ENCODE measurements around the gene ADD3.
"Not testable (repeated sequence)": the region's sequence is repeated elsewhere in the genome, so short reads cannot be mapped to it uniquely, and the experiment has no call there.

Gene ADD3

DNA sequence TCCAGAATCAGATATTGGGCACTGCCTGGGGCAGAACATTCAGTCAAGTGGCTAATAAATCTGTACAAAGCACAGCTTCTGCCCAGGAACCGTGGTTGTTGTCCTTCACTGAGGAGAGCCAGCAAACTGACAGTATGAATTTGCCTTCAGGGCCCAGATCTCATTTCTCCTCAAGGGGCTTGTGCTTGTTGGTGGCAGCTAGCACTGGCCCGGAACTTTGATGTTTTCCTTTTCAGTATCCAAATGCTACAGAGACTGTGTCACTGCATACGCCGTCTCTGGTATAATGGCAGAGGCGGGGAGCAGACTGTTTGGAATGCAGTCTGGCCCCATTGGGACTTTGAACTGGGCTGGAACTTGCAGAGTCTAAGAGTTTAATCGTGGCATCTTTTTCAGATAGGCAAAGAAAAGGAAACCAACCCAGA, 30.4 kb upstream of the ADD3 start:
- no peak for DNase-seq (ENCODE audit: low read depth)

DNA sequence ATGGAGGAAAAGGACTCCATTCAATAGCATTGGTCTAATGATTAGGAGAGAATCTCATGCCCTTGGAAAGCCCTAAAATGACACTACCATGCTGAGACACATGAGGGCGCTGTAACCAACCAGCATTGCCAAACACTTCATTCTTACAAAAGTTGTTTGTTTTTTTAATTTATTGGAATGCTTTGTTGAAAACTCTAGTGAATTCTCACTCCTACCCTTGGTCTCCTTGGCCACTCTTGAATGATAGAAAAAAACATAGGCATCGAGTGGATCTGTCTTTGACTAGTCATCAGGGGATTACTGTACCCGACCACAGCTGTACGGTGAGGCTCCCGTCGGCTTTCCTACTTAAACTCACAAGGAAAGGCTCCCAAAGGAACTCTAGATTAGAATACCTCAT, 29.3 kb upstream of the ADD3 start:
- DNase-seq (ENCODE audit: low read depth), result peak; percentile 28

DNA sequence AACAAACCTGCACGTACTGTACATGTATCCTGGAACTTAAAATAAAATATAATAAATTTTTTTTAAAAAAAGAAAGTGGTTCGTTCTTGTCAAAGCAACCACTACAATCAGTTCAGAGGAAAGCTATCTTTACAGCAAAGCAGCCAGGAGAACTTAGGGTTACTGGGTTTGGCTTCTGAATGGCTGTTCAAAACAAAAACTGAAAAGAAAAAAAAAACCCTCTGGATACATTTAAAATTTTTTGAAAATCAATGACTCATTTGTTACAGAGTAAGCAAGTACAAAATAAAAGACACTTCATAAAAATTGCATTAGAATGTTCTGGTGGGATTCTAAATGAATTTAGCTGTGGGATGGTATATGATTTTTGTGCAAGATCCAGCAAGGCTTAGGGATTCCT, 28.6 kb upstream of the ADD3 start:
- DNase-seq (ENCODE audit: low read depth), result no peak

DNA sequence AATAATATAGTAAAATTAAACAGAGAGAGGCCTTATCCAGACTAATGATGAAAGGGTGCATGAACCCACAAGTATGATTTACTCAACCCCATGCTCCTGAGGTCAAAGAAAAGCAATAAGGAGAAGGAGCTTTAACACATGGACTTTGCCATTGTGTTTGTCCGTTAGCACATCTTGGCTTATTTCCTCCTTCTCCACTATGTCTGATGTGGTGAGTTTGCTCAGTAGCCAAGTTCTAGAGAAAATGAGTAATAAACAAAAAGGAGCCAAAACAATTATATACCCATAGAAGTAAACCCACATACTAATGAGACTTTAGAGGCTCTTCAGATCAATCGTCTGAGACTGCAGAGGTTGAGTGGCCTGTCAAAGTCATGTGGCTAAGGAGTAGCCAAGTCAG, 26.1 kb upstream of the ADD3 start:
- DNase-seq (ENCODE audit: low read depth), result no peak

DNA sequence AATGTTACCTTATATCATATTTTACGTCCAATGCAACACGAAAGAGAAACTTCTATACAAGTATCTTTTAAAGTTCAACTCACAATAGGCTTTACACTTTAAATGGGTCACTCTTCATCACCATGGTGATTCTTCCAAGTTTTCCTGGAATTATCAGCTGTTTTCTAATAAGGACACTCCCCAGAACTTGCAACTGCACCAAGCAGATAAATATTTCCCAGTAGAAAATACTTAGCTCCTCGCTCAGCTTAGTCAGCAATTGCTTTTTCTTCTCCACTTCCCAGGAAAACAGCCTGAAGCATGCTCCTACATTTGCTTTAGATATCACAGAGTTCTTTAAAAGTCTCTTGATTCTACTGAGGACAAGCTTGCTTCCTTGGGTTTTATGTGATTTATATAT, 25.7 kb upstream of the ADD3 start:
- no peak for DNase-seq (ENCODE audit: low read depth)

DNA sequence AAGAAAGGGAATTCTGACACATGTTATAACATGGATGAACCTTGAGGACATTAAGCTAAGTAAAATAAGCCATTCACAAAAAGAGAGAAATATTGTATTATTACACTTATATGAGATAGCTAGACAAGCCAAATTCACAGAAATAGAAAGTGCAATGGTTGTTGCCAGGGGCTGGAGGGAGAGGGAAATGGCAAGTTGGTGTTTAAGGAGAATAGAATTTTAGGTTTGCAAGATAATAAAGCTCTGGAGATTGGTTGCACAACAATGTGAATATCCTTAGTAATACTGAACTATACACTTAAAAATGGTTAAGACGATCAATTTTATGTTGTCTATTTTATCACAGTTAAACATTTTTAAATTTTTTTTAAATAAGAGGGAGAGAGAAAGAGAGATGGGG, 25.0 kb upstream of the ADD3 start:
- no peak for DNase-seq (ENCODE audit: low read depth)

DNA sequence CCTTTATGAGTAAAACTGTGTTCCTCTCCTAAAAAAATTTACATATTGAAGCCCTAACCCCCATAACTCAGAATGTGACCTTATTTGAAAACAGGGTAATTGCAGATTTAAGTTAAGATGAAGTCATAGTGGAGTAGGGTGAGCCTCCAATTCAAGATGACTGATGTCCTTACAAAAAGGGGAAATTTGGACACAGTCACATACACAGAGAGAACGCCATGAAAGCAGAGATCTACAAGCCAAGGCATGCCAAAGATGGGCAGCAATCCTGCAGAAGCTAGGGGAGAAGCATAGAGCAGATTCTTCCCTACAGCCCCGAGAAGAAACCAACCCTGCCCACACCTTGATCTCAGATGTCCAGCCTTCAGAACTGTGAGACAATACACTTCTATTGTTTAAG, 23.8 kb upstream of the ADD3 start:
- no peak for DNase-seq (ENCODE audit: low read depth)

DNA sequence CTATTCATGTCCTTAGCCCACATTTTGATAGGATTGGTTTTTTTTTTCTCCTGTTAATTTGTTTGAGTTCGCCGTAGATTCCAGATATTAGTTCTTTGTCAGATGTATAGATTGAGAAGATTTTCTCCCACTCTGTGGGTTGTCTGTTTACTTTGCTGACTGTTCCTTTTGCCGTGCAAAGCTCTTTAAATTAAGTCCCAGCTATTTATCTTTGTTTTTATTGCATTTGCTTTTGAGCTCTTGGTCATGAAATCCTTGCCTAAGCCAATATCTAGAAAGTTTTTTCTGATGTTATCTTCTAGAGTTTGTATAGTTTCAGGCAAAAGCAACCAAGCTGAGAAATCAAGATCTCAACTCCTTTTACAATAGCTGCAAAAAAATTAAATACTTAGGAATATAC, 22.0 kb upstream of the ADD3 start:
- not testable (repeated sequence) for DNase-seq (ENCODE audit: low read depth)

DNA sequence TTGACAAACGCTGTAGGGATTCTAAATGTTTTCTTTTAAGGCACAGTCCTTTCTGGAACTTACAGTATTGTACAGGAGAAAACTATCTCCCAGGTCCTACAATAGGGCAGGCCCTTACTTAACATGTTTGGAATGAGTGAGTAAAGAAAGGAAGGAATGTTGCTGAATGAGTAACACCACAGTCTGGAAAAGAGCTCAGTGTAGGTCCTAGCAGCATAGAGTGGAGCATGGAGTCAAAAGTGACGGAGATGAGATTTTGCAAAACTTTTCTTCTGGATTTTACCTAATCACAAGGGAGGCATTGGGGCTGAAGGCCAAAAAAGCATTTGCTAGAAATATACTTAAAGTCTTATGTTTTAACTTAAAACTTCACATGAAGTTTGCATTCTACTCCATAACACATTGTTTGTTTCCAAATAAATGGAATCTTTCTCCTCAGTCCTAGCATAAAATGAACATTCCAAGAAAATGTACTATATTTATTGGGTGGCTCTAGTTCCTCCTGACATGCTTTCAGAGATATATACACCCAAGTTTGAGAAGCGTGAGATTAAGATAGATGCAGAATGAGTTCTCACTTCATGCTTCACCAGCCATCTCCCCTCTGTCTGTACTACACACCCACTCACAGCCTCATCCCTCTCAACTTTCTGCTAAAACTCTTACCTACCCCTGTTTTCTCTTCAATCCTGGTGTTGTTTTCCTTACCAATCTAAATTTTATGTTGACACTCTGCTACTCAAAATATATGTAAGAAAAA, 20.2 kb upstream of the ADD3 start:
- DNase-seq (ENCODE audit: low read depth), result no peak

DNA sequence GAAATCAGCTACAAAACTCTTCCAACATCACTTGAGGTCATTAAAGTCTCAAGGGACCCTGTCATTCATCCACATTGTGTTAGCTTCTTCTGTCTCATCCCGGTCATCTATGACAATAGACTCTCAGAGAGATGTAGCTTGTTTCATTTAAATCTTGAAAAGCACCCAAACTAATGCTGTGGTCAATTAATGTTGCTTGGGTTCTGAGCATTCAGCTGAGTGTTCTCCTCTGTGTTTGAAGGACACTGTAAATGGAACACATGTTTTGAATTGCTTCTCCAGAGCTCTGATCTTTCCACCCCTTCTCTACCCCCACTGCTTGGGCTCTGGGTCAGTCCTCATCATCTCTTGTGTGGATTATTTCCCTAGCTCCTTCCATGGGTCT, 19.6 kb upstream of the ADD3 start:
- no peak for DNase-seq (ENCODE audit: low read depth)

DNA sequence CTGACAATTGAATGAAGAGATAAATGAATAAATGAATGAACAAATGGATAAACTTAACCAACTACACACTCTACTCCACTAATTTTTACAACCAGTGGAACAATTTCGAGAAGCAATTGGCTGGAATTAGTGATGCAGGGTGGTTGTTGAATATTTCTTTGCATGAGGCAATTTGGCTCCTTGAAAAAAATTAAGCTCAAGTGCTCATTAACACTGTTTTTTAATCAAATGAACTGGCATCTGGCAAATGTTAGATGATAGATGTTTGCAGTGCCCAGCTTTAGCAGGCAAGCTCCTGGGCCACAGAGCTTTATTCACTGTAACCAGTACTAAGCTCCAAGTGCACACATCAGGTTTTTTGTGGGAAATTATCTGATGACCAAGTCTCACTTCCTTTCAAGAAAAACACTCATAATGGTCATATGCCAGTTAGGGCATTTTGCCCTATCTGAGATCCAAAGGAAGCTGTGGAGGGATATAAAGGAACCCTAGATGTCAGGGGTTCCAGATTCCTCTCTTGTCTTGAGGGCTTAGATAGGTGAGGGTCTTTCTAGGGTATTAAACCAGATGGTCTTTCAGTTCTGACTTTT, 16.4 kb upstream of the ADD3 start:
- no peak for DNase-seq (ENCODE audit: low read depth)

DNA sequence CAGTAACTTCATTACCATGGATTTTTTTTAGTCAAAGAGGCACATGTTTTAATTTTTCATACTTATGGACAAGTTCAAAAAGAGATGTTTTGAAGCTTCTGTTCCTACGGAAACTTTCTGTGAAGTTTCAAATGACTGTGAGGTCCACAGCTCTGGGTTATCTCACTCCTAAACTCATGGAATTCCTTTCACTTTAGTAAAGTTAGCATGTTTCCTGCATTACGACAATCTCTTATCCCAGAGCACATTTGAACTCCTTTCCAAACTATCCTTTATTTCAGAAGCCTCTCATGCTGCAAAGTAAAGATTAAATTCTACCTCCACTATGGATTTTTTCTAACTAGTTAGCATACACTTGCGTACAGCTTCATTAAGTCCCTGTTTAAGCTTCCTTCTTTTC, 15.3 kb upstream of the ADD3 start:
- no peak for DNase-seq (ENCODE audit: low read depth)

DNA sequence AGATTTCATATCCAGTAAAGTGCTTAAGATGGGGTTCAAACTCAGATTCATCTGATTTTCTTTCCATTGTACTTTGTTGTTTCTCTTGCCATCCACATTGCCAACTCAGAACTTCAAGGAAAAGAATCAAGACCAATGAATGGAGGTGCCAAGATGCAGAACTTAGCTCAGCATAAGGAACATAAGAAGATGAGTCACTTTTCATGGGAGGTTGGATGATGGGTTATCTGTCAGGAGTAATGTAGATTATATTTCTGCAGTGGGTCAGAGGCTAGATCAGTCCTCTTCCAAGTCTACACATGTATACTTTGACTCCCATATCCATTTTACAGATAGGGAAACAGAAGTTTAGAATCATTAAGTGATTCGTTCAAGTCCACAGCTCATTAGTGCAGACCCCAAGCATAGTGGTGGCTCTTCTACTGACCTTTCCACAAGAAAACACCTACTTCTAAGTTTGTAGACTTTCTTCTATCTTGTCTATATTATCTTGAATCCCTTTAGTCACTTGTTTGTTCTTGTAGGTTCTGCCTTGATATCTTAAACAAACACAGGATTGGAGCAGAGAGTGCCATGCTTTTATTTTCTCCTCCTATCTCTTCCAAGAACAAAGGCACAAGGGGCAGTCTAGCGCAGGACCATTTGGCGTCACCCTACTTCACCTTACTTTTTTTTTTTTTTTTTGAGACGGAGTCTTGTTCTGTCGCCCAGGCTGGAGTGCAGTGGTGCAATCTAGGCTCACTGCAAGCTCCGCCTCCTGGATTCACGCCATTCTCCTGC, 14.0 kb upstream of the ADD3 start:
- no peak for DNase-seq (ENCODE audit: low read depth)

DNA sequence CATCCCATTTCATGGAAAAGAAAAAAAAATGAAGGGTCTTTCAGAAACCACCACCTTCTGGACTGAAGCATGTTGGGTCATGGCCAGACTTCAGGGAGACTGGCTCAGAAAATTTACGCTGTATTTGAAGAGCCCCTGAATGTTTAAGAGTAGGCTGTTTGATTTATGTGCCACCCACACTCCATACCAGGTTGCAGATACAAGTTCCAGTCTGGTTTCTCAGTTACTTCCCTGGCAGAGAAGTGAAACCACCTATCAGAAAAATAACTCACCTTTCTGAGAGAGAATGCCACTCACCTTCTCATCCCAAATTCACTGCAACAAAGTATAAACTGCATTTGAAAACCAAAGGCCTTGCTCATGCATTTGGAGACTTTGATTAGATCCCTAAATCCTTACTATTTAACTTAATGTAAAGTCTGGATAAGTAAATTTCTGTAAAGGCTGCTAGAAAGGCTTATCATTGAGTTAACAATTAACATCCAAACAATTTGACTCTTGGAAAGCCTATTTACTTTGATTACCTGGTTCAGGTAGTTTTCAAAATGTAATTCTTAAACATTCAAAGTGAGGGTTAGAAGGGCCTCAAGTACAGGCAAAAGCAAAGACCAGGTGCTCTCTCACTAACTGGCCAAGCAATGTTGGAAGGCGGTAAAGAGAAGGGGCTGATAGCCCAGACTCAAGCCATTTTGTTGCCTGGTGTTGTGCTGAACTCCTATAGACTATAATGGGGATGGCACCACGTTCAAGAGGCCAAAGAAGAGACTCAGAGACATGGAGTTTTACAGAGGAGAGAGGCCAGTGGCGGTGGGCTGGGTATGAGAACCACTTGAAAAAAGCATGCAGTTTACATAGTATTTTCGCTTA, 12.8 kb upstream of the ADD3 start:
- no peak for DNase-seq (ENCODE audit: low read depth)

DNA sequence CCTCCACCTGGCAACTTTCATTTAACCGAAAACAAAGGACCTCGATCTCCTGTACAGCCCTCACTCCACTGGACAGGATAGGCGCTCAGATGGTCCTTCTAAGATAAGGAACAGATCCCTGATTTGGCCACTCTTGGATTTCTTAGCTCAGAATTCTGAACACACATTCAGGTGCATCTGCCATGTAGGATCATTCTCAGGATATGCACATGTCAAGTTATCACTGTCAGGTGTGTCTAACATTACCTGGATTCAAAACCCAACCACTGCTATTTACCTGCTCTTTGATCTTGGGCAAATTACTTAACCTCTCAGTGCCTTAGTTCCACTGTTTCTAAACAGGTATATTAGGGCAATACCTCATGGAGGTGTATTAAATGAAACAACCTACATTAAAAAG, 12.2 kb upstream of the ADD3 start:
- DNase-seq (ENCODE audit: low read depth), result no peak

DNA sequence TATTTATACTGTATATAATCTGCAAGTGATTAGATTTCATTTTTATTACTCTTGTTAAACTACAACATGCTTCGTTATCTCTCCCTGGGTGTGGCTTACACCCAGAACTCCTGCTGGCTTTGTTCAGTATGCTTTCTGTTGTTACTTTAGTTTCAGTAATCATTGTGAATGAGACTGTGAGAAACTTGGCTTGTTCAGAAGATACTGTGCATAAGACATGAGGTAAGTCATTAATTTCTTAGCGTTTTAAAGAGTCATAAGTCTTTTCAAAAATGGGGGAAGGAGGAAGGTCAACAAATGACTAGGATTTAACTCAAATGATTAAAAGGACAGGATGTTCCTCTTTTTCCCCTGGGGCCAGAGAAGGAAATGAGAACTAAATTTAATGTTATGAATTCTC, 11.6 kb upstream of the ADD3 start:
- DNase-seq (ENCODE audit: low read depth), result no peak

DNA sequence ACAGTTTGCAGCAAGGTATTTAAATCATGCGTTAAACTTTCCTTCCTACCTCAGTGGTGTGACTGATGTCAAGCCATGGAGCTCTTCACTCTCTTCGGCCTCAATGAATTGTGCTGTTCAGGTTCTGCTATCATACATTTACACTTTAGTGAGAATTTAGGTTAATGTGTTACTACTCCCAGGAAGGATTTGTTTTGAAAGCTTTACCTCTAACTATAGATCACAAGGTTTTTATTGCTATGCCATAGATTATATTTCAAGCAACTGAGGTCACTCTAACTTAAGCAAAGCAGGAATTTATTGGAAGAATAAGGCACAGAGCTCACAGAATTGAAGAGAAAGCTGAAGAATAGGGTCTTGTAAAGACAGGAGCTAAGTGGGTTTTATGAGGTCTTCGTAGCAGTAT, 11.0 kb upstream of the ADD3 start:
- DNase-seq (ENCODE audit: low read depth), result no peak

DNA sequence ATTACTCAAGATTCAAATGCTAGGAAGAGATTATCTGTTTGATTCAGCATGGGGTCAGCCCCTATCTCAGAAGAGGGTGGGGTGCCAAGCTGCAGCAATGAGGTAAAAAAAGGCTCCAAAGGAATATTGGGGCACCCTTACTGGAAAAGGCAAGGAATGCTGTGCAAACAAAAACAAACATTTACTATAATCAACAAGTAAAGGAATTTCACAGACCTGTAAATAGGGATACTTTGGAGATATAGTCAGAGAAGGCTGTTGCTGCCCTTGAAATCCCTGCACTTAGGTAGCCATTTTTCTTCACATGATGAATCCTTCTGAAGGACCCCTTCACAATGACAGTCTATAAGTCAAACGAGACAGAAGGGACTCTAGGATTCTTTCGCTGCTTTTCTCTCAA, 10.6 kb upstream of the ADD3 start:
- no peak for DNase-seq (ENCODE audit: low read depth)

DNA sequence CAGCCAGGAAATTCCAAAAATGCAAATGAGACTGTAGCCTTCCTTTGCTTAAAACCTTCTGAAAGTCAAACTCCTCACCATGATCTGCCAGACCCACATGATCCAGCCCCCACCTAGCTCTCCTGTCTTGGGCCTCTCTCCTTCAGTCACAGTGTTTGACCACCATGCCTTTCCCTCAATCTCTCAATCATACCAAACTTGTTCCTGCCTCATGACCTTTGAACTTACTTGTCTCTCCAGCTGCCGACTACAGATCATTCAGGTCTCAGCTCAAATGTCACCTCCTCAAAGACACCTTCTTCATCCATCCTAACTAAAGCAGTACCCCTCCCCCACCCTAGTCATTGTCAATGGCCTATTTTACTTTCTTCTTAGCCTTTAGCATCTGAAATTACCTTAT, 9.3 kb upstream of the ADD3 start:
- no peak for DNase-seq (ENCODE audit: low read depth)

DNA sequence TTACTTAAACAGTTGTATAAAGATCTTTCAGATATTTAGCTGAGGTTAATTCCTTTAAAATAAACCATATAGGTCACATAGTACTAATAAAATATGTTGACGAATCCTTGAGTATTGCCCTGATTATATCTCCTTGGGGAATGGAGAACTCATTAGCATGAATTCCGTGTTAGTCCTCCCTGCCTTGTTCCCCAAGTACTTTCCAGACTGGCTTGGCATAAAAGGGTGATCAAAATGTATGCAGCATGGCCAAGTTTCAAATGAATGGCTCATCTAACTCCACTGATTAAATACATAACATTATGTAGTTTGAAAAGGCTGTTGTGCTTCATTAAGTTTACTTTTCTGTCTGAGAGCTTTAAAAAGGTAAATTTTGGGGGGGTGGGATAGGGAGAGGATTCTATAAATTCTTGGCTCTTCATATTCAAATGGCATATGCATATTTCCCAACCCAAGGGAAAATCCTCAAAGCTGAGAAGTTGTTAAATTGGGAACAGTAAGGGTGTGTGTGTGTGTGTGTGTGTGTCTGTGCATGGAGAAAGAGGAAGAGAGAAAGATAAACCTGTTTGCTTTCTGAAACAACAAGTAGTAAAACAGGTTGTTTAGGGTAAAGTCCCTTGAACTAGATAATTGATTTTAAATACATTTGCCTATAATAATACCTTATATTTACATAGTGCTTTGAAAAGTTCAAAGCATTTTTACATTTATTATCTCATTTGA, 4.8 kb upstream of the ADD3 start:
- no peak for DNase-seq (ENCODE audit: low read depth)

DNA sequence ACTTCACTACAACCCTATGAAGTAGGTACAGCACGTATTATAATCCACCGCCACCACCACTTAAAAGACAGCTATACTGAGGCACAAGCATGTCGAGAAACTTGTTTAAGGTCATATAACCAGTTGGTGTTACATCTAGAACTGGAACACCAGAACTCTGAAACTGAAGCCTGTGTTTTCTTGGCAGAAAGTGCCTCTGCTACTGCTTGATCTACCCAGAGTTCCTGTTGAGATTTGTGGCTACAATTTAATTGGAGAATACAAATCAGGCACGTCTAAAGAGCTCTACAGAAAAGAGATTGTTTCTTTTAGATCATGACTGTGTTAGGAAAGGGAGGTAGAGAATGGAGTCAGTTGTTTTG, 4.3 kb upstream of the ADD3 start:
- no peak for DNase-seq (ENCODE audit: low read depth)

DNA sequence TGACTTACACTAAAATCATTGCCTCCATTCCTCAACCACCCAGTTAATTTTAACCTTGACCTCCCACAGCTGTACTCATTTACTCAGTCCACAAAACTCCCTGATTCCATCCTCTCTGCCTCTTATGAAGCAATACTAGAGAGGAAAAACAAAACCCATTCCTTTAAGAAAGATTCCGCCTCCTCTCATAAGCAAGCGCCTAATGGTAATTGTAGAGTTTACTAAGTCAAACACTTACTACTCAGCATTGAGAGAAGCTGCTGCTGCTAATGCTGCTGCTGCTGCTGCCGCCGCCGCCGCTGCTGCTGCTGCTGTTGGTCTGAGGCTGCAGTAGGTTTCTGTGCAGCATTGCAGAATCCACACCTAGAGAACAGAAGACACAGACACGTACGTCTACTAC, 2.1 kb upstream of the ADD3 start:
- no peak for DNase-seq (ENCODE audit: low read depth)
